ENCODE measurements around the gene LIPC. TPM values are rescaled to one million over a fixed set of nuclear protein-coding genes. Genes with fewer than 3 reads are reported as not detected.

LIPC gene
- total and polyA plus RNA-seq, 2 donors (not counting 3 experiments of a cell fraction or from before 2014, with no cell fraction given), result not detected

DNA sequence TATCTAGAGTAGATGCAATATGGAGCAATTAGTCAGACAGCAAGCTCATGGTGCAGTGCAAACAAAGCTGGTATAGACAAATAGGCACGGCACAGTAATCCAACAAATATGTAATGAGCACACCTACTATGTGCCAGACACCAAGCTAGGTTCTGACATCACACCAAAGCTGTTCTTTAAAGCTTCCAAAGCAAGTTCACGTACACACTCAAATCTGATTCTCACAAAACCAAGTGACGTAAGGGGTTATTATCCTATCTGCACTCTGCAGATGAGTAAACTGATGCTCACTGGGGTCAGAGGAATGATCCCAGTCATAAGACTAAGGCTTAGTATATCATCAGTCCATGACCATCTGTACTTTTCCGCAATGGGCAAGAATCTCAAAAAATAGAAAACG is 27.8 kb upstream of the LIPC start:
- H3K4me3 ChIP-seq (replicated peaks in 1 of 3; ENCODE audit: insufficient read depth in 1 of 3, low read depth in 1 of 3, low read length in 3 of 3), result no peak overlapping the region
- no peak overlapping the region for H2AFZ ChIP-seq (ENCODE audit: low read depth, low read length)
- no peak overlapping the region for H3K4me2 ChIP-seq (ENCODE audit: insufficient read depth, low read length)
- H3K79me2 ChIP-seq (ENCODE audit: control insufficient read depth, insufficient read depth, low read length), result no peaks in the 10 kb centered on the region
- no peaks in the 10 kb centered on the region for H3K9me3 ChIP-seq (replicated peaks; ENCODE audit: control insufficient read depth, insufficient read depth, low read length)
- no peak for FAIRE-seq
- DNase-seq (ENCODE audit: low read depth, low spot score), result no peak
- peaks cover 11 to 17% of the 10 kb centered on the region in 2 experiments for H3K27me3 ChIP-seq (ENCODE audit: control insufficient read depth in 2 of 2, insufficient read depth in 2 of 2, low read length in 2 of 2)
- TF ChIP-seq, protein P1, sequence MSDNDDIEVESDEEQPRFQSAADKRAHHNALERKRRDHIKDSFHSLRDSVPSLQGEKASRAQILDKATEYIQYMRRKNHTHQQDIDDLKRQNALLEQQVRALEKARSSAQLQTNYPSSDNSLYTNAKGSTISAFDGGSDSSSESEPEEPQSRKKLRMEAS (IDR thresholded peaks at IDR 0.05; ENCODE audit: insufficient read depth, insufficient read length), result no peak
- no peak for TF ChIP-seq JUN (IDR thresholded peaks at IDR 0.05; ENCODE audit: borderline replicate concordance, insufficient read depth, insufficient read length, low read depth)
- TF ChIP-seq GATA2 (IDR thresholded peaks at IDR 0.05; ENCODE audit: insufficient read depth, insufficient read length, low read depth, low read length), result no peak
- TF ChIP-seq, protein P2, sequence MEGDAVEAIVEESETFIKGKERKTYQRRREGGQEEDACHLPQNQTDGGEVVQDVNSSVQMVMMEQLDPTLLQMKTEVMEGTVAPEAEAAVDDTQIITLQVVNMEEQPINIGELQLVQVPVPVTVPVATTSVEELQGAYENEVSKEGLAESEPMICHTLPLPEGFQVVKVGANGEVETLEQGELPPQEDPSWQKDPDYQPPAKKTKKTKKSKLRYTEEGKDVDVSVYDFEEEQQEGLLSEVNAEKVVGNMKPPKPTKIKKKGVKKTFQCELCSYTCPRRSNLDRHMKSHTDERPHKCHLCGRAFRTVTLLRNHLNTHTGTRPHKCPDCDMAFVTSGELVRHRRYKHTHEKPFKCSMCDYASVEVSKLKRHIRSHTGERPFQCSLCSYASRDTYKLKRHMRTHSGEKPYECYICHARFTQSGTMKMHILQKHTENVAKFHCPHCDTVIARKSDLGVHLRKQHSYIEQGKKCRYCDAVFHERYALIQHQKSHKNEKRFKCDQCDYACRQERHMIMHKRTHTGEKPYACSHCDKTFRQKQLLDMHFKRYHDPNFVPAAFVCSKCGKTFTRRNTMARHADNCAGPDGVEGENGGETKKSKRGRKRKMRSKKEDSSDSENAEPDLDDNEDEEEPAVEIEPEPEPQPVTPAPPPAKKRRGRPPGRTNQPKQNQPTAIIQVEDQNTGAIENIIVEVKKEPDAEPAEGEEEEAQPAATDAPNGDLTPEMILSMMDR (IDR thresholded peaks at IDR 0.05; ENCODE audit: extremely low read depth in 1 of 2, insufficient read depth in 1 of 2, low read depth in 1 of 2, low read length in 2 of 2), result no peak
- TF ChIP-seq EZH2 (IDR thresholded peaks at IDR 0.05; ENCODE audit: borderline replicate concordance, low read depth, low read length, severe bottlenecking), result no peak
- TF ChIP-seq POLR2AphosphoS5 (IDR thresholded peaks at IDR 0.05; ENCODE audit: insufficient read depth, low read depth, low read length), result no peak
- no peak for TF ChIP-seq FOS (IDR thresholded peaks at IDR 0.05; ENCODE audit: borderline replicate concordance, insufficient read depth, low read length)
- no peak for TF ChIP-seq MYC (IDR thresholded peaks at IDR 0.05; ENCODE audit: low read depth, low read length)
- TF ChIP-seq POLR2A (IDR thresholded peaks at IDR 0.05; ENCODE audit: low read depth, low read length), result no peak
- no TSS peak for BruUV-seq (replicated peaks)
- intact Hi-C loops (cut with micrococcal nuclease), result no loop called here
- dilution Hi-C loops (cut with MboI; ENCODE audit: extremely low pct_ligation_motif_present, low sequenced_read_pairs), result no loop called here
- no peak overlapping the region for H3K27ac ChIP-seq (ENCODE audit: insufficient read depth, low read depth, low read length)
- no peaks in the 10 kb centered on the region for H4K20me1 ChIP-seq (replicated peaks; ENCODE audit: control insufficient read depth, extremely low read depth, insufficient read depth, low read length)
- no peaks in the 10 kb centered on the region for H3K9me1 ChIP-seq (replicated peaks; ENCODE audit: control insufficient read depth, extremely low read depth, insufficient read depth, low read length)
- POLR2A ChIA-PET, result no interaction called here
- CTCF ChIA-PET, result no interaction called here
- H3K4me1 ChIP-seq (ENCODE audit: control insufficient read depth, extremely low read depth, insufficient read depth, low read length), result no peaks in the 10 kb centered on the region
- no peak overlapping the region for H3K9ac ChIP-seq (replicated peaks; ENCODE audit: extremely low read depth, insufficient read depth, low read length)
- no peaks in the 10 kb centered on the region for H3K36me3 ChIP-seq (ENCODE audit: control insufficient read depth in 2 of 2, extremely low read depth in 1 of 2, insufficient read depth in 2 of 2, low read length in 2 of 2)

All from endothelial cell of umbilical vein (primary cell).